ENCODE results near the gene NAGA. TPM values are rescaled to one million over a fixed set of nuclear protein-coding genes. Genes with fewer than 3 reads are reported as not detected.
"Not testable (repeated sequence)": the region's sequence is repeated elsewhere in the genome, so short reads cannot be mapped to it uniquely, and the experiment has no call there.

NAGA gene
- 21.8 TPM for total RNA-seq
- 10 to 100 TPM; 15.1 to 28.7 (median 22.4) TPM for polyA plus RNA-seq (ENCODE audit: insufficient read depth in 1 of 8, insufficient read length in 8 of 8, low replicate concordance in 1 of 8)
- long read RNA-seq, donor 1, transcript NAGA-201 (9 exons, 3,694 nt) = major isoform, 6 of 8 reads
- long read RNA-seq, donor 1, partial matches to known transcripts = 0 of 8 reads
- long read RNA-seq, donor 1, other reads (novel, unspliced or antisense) = 0 of 8 reads
- long read RNA-seq, donor 2, partial matches to known transcripts = 0 of 1 reads
- long read RNA-seq, donor 2, other reads (novel, unspliced or antisense) = 0 of 1 reads
- long read RNA-seq, donor 3, transcript NAGA-202 (10 exons, 1,869 nt) = major isoform, 5 of 370 reads
- long read RNA-seq, donor 3, partial matches to known transcripts = 340 of 370 reads
- long read RNA-seq, donor 3, other reads (novel, unspliced or antisense) = 20 of 370 reads
- long read RNA-seq, donor 4, partial matches to known transcripts = 0 of 6 reads
- long read RNA-seq, donor 4, other reads (novel, unspliced or antisense) = 0 of 6 reads
- long read RNA-seq, donor 5, transcript NAGA-201 (9 exons, 3,694 nt) = major isoform, 6 of 26 reads
- long read RNA-seq, donor 5, partial matches to known transcripts = 16 of 26 reads
- long read RNA-seq, donor 5, other reads (novel, unspliced or antisense) = 0 of 26 reads
- long read RNA-seq, donor 6, transcript NAGA-201 (9 exons, 3,694 nt) = major isoform, 10 of 14 reads
- long read RNA-seq, donor 6, partial matches to known transcripts = 0 of 14 reads
- long read RNA-seq, donor 6, other reads (novel, unspliced or antisense) = 0 of 14 reads
- long read RNA-seq, donor 7, transcript NAGA-201 (9 exons, 3,694 nt) = major isoform, 6 of 346 reads
- long read RNA-seq, donor 7, partial matches to known transcripts = 315 of 346 reads
- long read RNA-seq, donor 7, other reads (novel, unspliced or antisense) = 22 of 346 reads
- long read RNA-seq, donor 8, partial matches to known transcripts = 397 of 424 reads
- long read RNA-seq, donor 8, other reads (novel, unspliced or antisense) = 25 of 424 reads
- long read RNA-seq, donor 9, partial matches to known transcripts = 0 of 4 reads
- long read RNA-seq, donor 9, other reads (novel, unspliced or antisense) = 0 of 4 reads
- long read RNA-seq, donor 10, partial matches to known transcripts = 0 of 4 reads
- long read RNA-seq, donor 10, other reads (novel, unspliced or antisense) = 0 of 4 reads
- long read RNA-seq, donor 11, partial matches to known transcripts = 0 of 8 reads
- long read RNA-seq, donor 11, other reads (novel, unspliced or antisense) = 0 of 8 reads

GRCh38 chr22:42070517-42071422 lies at the start of gene NAGA:
Gene NAGA, minus strand, starts transcription at chr22:42070812. Its CDS starts 515 bp downstream, at chr22:42070297.
- peaks cover 27% of the 10 kb centered on the region for H3K36me3 ChIP-seq (ENCODE audit: control insufficient read depth, insufficient read depth, low read length)
- H3K9me3 ChIP-seq (replicated peaks; ENCODE audit: control insufficient read depth, low read depth, low read length) = no peaks in the 10 kb centered on the region
- no peaks in the 10 kb centered on the region for H3K27me3 ChIP-seq (ENCODE audit: control insufficient read depth, insufficient read depth, low read length)
- peak; percentile 99 for DNase-seq
- H3K4me3 ChIP-seq (ENCODE audit: low read length) = peak within 1 kb of the TSS; percentile 57
- H3K27ac ChIP-seq (ENCODE audit: low read length) = peak within 1 kb of the TSS; percentile 93
- H3K4me1 ChIP-seq (ENCODE audit: control insufficient read depth, insufficient read depth, low read length) = peaks cover 42% of the 10 kb centered on the region
- WGBS (ENCODE audit: insufficient coverage) = under 1% methylated on average over 44 of the region's 56 CpGs

GRCh38 chr22:42116848-42117424 lies 46.3 kb upstream of the NAGA start:
- WGBS (ENCODE audit: insufficient coverage) = 85% methylated on average over 3 of the region's 4 CpGs
- H3K27me3 ChIP-seq (ENCODE audit: control insufficient read depth, insufficient read depth, low read length) = no peaks in the 10 kb centered on the region
- H3K4me1 ChIP-seq (ENCODE audit: control insufficient read depth, insufficient read depth, low read length) = peaks cover 3% of the 10 kb centered on the region
- no peaks in the 10 kb centered on the region for H3K36me3 ChIP-seq (ENCODE audit: control insufficient read depth, insufficient read depth, low read length)
- peaks cover 18% of the 10 kb centered on the region for H3K9me3 ChIP-seq (replicated peaks; ENCODE audit: control insufficient read depth, low read depth, low read length)
- DNase-seq = no peak
- H3K4me3 ChIP-seq (ENCODE audit: low read length) = no peak overlapping the region
- H3K27ac ChIP-seq (ENCODE audit: low read length) = no peak overlapping the region

- H3K4me1 ChIP-seq (ENCODE audit: control insufficient read depth, insufficient read depth, low read length); H3K4me3 ChIP-seq (ENCODE audit: low read length); DNase-seq; H3K27me3 ChIP-seq (ENCODE audit: control insufficient read depth, insufficient read depth, low read length); H3K36me3 ChIP-seq (ENCODE audit: control insufficient read depth, insufficient read depth, low read length); H3K27ac ChIP-seq (ENCODE audit: low read length): not testable (repeated sequence)
- peaks cover 18% of the 10 kb centered on the region for H3K9me3 ChIP-seq (replicated peaks; ENCODE audit: control insufficient read depth, low read depth, low read length)
- WGBS (ENCODE audit: insufficient coverage) = 96% methylated on average over 4 of the region's 6 CpGs
These were observed 44.8 kb upstream of the NAGA start for GRCh38 chr22:42115420-42115830.

GRCh38 chr22:42114721-42115120 lies 44.1 kb upstream of the NAGA start:
- WGBS (ENCODE audit: insufficient coverage) = 86% methylated on average over 7 of the region's 7 CpGs
- Histone ChIP-seq H3K36me3 (ENCODE audit: control insufficient read depth, insufficient read depth, low read length) (no peaks in the 10 kb centered on the region), H3K4me3 (ENCODE audit: low read length) (no peak overlapping the region), H3K9me3 (replicated peaks; ENCODE audit: control insufficient read depth, low read depth, low read length) (peaks cover 18% of the 10 kb centered on the region), H3K27me3 (ENCODE audit: control insufficient read depth, insufficient read depth, low read length) (no peaks in the 10 kb centered on the region), H3K4me1 (ENCODE audit: control insufficient read depth, insufficient read depth, low read length) (peaks cover 3% of the 10 kb centered on the region), H3K27ac (ENCODE audit: low read length) (no peak overlapping the region)
- DNase-seq = no peak

GRCh38 chr22:42112793-42113192 lies 42.2 kb upstream of the NAGA start:
- H3K9me3 ChIP-seq (replicated peaks; ENCODE audit: control insufficient read depth, low read depth, low read length) = peaks cover 18% of the 10 kb centered on the region
- DNase-seq; H3K4me1 ChIP-seq (ENCODE audit: control insufficient read depth, insufficient read depth, low read length); H3K27me3 ChIP-seq (ENCODE audit: control insufficient read depth, insufficient read depth, low read length); H3K27ac ChIP-seq (ENCODE audit: low read length); H3K4me3 ChIP-seq (ENCODE audit: low read length); H3K36me3 ChIP-seq (ENCODE audit: control insufficient read depth, insufficient read depth, low read length): not testable (repeated sequence)
- WGBS (ENCODE audit: insufficient coverage) = no CpG with 5 or more reads among the region's 4 CpGs

GRCh38 chr22:42111798-42112197 lies 41.2 kb upstream of the NAGA start:
- H3K36me3 ChIP-seq (ENCODE audit: control insufficient read depth, insufficient read depth, low read length) = no peaks in the 10 kb centered on the region
- no peak overlapping the region for H3K27ac ChIP-seq (ENCODE audit: low read length)
- no CpG with 5 or more reads among the region's 4 CpGs for WGBS (ENCODE audit: insufficient coverage)
- H3K9me3 ChIP-seq (replicated peaks; ENCODE audit: control insufficient read depth, low read depth, low read length) = peaks cover 18% of the 10 kb centered on the region
- H3K4me3 ChIP-seq (ENCODE audit: low read length) = no peak overlapping the region
- no peaks in the 10 kb centered on the region for H3K27me3 ChIP-seq (ENCODE audit: control insufficient read depth, insufficient read depth, low read length)
- H3K4me1 ChIP-seq (ENCODE audit: control insufficient read depth, insufficient read depth, low read length) = peaks cover 3% of the 10 kb centered on the region
- no peak for DNase-seq

GRCh38 chr22:42108848-42109247 lies 38.2 kb upstream of the NAGA start:
- Histone ChIP-seq H3K4me3 (ENCODE audit: low read length) (no peak overlapping the region), H3K4me1 (ENCODE audit: control insufficient read depth, insufficient read depth, low read length) (no peaks in the 10 kb centered on the region), H3K9me3 (replicated peaks; ENCODE audit: control insufficient read depth, low read depth, low read length) (peaks cover 13% of the 10 kb centered on the region), H3K36me3 (ENCODE audit: control insufficient read depth, insufficient read depth, low read length) (no peaks in the 10 kb centered on the region), H3K27ac (ENCODE audit: low read length) (no peak overlapping the region), H3K27me3 (ENCODE audit: control insufficient read depth, insufficient read depth, low read length) (no peaks in the 10 kb centered on the region)
- WGBS (ENCODE audit: insufficient coverage) = 41% methylated on average over 13 of the region's 18 CpGs
- no peak for DNase-seq

GRCh38 chr22:42104332-42104860 lies 33.8 kb upstream of the NAGA start:
- not testable (repeated sequence) for H3K4me3 ChIP-seq (ENCODE audit: low read length)
- WGBS (ENCODE audit: insufficient coverage) = 94% methylated on average over 4 of the region's 6 CpGs

GRCh38 chr22:42101199-42101598 lies 30.6 kb upstream of the NAGA start:
- Histone ChIP-seq H3K9me3 (replicated peaks; ENCODE audit: control insufficient read depth, low read depth, low read length) (peaks cover 49% of the 10 kb centered on the region), H3K4me3 (ENCODE audit: low read length) (no peak overlapping the region), H3K36me3 (ENCODE audit: control insufficient read depth, insufficient read depth, low read length) (no peaks in the 10 kb centered on the region), H3K4me1 (ENCODE audit: control insufficient read depth, insufficient read depth, low read length) (no peaks in the 10 kb centered on the region), H3K27me3 (ENCODE audit: control insufficient read depth, insufficient read depth, low read length) (no peaks in the 10 kb centered on the region), H3K27ac (ENCODE audit: low read length) (no peak overlapping the region)
- no CpG with 5 or more reads among the region's 3 CpGs for WGBS (ENCODE audit: insufficient coverage)
- no peak for DNase-seq

More at GRCh38 chr22:42104332-42104860, 33.8 kb upstream of the NAGA start:
- not testable (repeated sequence) for H3K27ac ChIP-seq (ENCODE audit: low read length); DNase-seq; H3K4me1 ChIP-seq (ENCODE audit: control insufficient read depth, insufficient read depth, low read length); H3K27me3 ChIP-seq (ENCODE audit: control insufficient read depth, insufficient read depth, low read length); H3K36me3 ChIP-seq (ENCODE audit: control insufficient read depth, insufficient read depth, low read length)
- H3K9me3 ChIP-seq (replicated peaks; ENCODE audit: control insufficient read depth, low read depth, low read length) = peaks cover 39% of the 10 kb centered on the region
